22Rv1 (cell line): Measurements from ENCODE around the gene MTSS2.

Experiments used
- H3K27ac ChIP-seq: fragments of 450-650 bp; 2 replicates; pipeline ENCODE4 v1.5.1; 2017
- ZFX ChIP-seq: fragments of 450-650 bp; IDR thresholded peaks from 2 replicates; pipeline ENCODE4 v1.6.1; 2017; ENCODE audit warnings: antibody characterized with exemption, borderline replicate concordance
- TF ChIP-seq, protein P1 (sequence below): fragments of 450-650 bp; IDR thresholded peaks from 2 replicates; pipeline ENCODE4 v1.5.1; 2017; ENCODE audit warnings: mild to moderate bottlenecking

MTSS2 gene

DNA sequence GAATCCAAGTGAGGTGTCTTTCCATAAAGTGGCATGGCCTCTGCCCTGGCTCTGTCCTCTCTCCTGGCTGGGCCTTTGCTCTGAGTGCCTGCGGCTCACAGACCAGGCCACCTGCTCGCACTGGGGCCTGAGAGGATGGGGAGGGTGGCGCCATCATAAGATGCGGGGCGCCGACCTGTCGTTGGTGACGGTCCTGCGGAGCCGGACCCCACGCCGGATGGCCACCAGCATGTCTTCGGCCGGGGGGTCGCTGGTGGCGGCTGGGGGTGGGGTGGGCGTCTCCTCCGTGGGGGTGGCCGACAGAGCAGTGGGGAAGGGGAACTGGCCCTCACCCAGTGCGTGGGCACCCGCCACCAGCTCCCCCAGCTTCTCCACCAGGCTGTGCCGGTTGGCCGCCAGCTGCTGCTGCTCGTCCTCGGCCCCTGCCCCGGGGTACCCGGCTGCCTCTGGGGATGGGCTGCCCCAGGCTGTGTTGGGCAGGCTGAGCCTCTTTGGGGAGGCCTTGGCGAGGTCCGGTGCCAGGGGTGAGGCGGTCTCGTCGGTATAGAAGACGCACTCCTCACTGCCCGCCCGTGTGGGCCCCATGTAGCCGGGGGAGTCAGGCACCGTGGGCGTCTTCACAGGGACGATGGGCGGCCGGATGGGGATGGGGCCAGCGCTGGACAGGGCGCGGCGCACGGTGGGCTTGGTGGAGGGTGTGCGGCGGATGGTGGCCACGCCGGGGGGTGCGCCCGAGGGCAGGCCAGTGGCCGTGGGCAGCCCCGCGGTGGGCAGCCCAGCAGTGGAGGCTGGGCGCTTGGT lies 22.1 kb downstream of the MTSS2 start:
- no peak overlapping the region for H3K27ac ChIP-seq
- no peak for TF ChIP-seq ZFX
- TF ChIP-seq, protein P1, sequence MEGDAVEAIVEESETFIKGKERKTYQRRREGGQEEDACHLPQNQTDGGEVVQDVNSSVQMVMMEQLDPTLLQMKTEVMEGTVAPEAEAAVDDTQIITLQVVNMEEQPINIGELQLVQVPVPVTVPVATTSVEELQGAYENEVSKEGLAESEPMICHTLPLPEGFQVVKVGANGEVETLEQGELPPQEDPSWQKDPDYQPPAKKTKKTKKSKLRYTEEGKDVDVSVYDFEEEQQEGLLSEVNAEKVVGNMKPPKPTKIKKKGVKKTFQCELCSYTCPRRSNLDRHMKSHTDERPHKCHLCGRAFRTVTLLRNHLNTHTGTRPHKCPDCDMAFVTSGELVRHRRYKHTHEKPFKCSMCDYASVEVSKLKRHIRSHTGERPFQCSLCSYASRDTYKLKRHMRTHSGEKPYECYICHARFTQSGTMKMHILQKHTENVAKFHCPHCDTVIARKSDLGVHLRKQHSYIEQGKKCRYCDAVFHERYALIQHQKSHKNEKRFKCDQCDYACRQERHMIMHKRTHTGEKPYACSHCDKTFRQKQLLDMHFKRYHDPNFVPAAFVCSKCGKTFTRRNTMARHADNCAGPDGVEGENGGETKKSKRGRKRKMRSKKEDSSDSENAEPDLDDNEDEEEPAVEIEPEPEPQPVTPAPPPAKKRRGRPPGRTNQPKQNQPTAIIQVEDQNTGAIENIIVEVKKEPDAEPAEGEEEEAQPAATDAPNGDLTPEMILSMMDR: no peak

DNA sequence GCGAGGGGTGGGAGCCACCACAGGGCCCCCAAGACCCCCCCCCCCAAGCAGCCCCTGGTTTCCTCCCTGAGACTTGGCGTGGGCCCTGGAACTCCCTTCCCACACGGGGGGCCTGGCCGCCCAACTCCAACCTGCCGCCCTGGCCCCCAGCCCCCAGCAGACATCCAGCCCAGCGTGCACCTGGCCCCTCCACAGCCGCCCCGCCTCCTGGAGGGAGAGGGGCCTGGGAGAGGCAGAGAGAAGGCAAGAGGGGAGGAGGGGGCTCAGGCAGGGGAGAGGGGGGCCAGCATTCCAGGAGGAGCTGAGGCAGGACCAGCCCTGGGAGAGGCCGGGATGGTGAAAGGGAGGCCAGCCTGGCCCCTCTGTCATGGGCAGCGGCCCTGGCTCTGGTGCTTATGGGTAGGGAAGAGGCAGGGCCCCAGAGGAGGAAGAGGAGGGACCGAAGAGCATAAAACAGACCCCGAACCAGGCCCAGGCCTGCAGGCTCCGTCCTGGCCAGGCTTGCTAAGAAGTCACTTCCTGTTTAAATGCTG lies 22.8 kb downstream of the MTSS2 start:
- TF ChIP-seq, protein P1: no peak
- no peak for TF ChIP-seq ZFX
- no peak overlapping the region for H3K27ac ChIP-seq

DNA sequence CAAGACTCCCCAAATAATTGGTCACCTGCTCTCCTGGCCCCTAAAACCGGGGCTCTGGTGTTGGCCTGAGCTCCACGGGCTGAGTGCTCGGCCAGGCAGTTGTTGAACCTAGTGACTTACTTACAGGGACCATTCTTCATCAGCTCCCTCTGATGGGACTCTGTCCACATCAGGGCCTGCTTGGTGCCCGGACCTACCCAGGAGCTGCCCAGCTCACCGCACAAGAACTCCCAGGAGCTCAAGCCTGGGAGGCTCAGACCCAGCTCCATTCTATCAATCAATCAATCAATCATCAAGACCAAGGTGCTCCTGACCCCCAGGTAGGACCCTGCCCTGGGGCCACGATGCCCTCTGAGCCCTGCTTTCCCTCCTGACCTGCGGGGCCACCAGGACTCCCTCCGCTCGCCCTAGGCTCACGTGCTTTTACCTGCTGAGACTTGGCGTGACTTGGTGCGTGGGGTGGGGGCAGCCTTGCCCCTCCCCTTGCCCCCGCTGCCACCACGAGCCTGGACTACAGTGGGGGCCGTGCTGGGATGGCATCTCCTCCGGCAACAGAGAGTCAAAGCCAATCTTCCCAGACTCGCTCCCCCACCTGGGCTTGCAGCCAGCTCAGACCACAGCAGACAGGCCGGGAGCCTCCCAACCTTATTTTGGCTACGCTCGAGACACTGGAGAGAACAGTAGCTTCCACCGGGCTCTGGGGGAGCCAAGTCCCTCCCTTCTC lies 23.8 kb downstream of the MTSS2 start:
- TF ChIP-seq, protein P1: no peak
- TF ChIP-seq ZFX: no peak
- H3K27ac ChIP-seq: no peak overlapping the region

DNA sequence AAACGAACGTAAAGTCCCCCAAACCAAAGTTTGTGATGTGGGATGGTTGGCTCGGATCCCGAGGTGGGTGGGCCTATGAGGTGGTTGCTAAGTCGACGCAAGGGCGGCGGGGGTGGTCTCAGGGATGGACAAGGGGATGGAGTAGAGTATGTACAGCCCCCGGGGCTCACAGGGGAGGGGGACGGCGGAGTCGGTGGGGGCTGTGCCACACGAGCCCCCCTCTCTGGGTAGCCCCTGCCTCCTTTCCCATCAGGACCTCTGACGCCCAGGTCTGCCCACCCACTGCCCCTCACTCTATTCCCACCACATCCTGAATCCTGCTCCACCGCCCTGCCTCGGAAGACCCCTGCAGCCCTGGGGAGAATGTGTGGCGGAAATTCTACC lies 24.3 kb downstream of the MTSS2 start:
- no peak for TF ChIP-seq ZFX
- TF ChIP-seq, protein P1: no peak
- H3K27ac ChIP-seq: no peak overlapping the region

DNA sequence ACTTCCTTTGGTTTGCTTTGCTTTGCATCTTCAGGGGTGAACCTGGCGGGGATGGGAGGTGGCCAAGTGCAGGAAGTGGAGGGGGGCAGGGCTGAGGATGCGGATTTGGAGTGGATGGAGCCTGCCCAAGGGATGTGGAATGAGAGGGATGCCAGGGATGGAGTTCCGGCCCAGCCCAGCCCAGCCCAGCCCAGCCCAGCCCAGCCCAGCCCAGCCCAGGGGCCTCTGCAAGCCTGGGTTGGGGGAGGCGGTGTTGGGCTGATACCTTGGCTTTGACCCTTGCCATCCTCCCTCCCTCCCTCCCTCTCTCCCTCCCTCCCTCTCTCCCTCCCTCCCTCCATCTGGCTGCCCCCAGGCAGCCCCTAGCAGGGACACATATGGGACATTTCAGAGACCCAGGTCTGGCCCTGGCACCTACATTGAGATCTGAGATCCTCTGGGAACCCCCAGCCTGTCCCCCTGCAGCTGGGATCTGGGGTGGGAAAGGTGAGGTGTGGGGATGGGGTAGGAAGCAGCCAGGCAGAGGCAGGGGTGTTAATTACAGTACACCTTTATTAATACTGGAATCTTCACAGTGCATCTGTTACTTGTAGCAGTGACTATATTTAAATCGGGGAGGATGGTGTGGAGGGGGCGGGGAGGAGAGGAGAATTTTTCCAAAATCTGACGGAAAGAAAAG lies 25.0 kb downstream of the MTSS2 start:
- H3K27ac ChIP-seq: no peak overlapping the region
- TF ChIP-seq, protein P1: no peak
- no peak for TF ChIP-seq ZFX

DNA sequence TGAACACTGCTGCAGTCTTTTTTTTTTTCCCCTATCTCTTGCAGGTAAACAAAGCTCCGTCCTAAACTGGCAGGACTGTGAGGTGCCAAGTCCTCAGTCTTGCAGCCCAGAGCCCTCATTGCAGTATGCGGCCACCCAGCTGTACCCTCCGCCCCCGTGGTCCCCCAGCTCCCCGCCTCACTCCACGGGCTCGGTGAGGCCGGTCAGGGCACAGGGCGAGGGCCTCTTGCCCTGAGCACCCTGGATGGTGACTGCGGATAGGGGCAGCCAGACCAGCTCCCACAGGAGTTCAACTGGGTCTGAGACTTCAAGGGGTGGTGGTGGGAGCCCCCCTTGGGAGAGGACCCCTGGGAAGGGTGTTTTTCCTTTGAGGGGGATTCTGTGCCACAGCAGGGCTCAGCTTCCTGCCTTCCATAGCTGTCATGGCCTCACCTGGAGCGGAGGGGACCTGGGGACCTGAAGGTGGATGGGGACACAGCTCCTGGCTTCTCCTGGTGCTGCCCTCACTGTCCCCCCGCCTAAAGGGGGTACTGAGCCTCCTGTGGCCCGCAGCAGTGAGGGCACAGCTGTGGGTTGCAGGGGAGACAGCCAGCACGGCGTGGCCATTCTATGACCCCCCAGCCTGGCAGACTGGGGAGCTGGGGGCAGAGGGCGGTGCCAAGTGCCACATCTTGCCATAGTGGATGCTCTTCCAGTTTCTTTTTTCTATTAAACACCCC lies 25.7 kb downstream of the MTSS2 start:
- TF ChIP-seq ZFX: no peak
- TF ChIP-seq, protein P1: no peak
- no peak overlapping the region for H3K27ac ChIP-seq
